Endothelial cell of umbilical vein (primary cell): Measurements from ENCODE around the gene DOCK6.

ENCODE experiments used
- CTCF ChIP-seq, 2 donors: IDR thresholded peaks; 1 replicate in 1 of 2; 2 replicates in 1 of 2; pipeline ENCODE4 v1.5.1; 2011; ENCODE audit warnings: low read length in 2 of 2, mild to moderate bottlenecking in 2 of 2, moderate library complexity in 2 of 2, control low read depth in 1 of 2, inconsistent platforms in 1 of 2, low read depth in 1 of 2; ENCODE audit not compliant: insufficient read depth in 1 of 2; ENCODE audit errors: extremely low read depth in 1 of 2
- POLR2A ChIP-seq: IDR thresholded peaks from 2 replicates; pipeline ENCODE4 v1.6.1; 2012; ENCODE audit warnings: low read depth, mild to moderate bottlenecking, control low read depth, low read length

GRCh38 chr19:11261971-11262839 is at the start of gene DOCK6:
- peak; percentile 23 to 49 for TF ChIP-seq CTCF (IDR thresholded peaks at IDR 0.05; ENCODE audit: extremely low read depth in 1 of 2, insufficient read depth in 1 of 2, low read depth in 1 of 2, low read length in 2 of 2)
- TF ChIP-seq POLR2A = no peak
